22Rv1 (cell line): ENCODE results near the gene MET.
"Not testable (repeated sequence)": the region's sequence is repeated elsewhere in the genome, so short reads cannot be mapped to it uniquely, and the experiment has no call there.

Source experiments
- H3K27ac ChIP-seq: fragments of 450-650 bp; 2 replicates; pipeline ENCODE4 v1.5.1; 2017
- ZFX ChIP-seq: fragments of 450-650 bp; IDR thresholded peaks from 2 replicates; pipeline ENCODE4 v1.6.1; 2017; ENCODE audit warnings: antibody characterized with exemption, borderline replicate concordance
- TF ChIP-seq, protein P1 (sequence below): fragments of 450-650 bp; IDR thresholded peaks from 2 replicates; pipeline ENCODE4 v1.5.1; 2017; ENCODE audit warnings: mild to moderate bottlenecking

MET gene

DNA sequence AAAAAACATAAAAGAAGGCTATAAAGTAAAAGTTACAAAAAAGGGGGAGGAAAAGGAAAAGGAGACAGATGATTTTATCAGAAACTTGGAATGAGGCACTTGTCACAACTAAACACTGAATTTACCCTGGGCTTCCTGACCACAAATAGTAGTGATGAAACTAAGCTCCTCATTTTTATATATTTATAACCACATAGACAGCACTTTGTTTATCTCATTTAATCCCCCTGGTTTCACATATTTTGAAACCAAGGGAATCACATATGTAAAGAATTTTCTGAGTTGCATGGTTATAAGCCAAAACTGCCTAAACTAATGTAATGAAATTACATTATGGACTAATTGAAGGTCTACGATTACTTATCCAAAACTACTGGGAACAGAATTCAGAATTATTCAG, 39.6 kb upstream of the MET start:
- TF ChIP-seq, protein P1, sequence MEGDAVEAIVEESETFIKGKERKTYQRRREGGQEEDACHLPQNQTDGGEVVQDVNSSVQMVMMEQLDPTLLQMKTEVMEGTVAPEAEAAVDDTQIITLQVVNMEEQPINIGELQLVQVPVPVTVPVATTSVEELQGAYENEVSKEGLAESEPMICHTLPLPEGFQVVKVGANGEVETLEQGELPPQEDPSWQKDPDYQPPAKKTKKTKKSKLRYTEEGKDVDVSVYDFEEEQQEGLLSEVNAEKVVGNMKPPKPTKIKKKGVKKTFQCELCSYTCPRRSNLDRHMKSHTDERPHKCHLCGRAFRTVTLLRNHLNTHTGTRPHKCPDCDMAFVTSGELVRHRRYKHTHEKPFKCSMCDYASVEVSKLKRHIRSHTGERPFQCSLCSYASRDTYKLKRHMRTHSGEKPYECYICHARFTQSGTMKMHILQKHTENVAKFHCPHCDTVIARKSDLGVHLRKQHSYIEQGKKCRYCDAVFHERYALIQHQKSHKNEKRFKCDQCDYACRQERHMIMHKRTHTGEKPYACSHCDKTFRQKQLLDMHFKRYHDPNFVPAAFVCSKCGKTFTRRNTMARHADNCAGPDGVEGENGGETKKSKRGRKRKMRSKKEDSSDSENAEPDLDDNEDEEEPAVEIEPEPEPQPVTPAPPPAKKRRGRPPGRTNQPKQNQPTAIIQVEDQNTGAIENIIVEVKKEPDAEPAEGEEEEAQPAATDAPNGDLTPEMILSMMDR = no peak
- TF ChIP-seq ZFX = no peak
- H3K27ac ChIP-seq = no peak overlapping the region

- H3K27ac ChIP-seq = no peak overlapping the region
- TF ChIP-seq, protein P1 = no peak; the same call in 1 of the 2 replicates
- TF ChIP-seq ZFX = no peak
These were observed 38.6 kb upstream of the MET start for GRCh38 chr7:116633131-116633988.

GRCh38 chr7:116636997-116637396, 35.0 kb upstream of the MET start:
- no peak for TF ChIP-seq ZFX
- TF ChIP-seq, protein P1 = no peak
- no peak overlapping the region for H3K27ac ChIP-seq

- H3K27ac ChIP-seq = not testable (repeated sequence)
These were observed 33.4 kb upstream of the MET start for GRCh38 chr7:116638592-116638991.

DNA sequence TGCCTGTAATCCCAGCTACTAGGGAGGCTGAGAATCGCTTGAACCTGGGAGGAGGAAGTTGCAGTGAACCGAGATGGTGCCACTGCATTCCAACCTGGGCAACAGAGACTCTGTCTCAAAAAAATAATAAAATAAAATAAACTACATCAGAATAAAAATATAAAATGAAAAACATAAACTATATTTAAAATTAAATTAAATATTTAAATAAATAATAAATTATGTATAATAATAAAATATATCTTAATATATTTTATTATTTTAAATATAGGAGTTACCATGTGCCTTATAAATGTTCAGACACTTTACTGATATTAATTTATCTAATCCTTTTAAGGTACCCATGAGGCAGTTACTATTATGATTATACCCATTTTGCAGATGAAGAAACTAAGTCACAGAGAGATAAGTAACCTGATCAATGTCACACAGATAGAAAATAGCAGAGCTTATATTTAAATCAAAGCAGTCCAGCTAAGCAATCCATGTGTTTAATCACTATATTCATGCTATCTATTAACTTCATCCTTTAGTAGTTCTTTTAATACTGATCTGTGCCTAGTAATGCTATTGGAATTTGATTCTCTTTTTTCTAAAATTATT, 30.3 kb upstream of the MET start:
- no peak overlapping the region for H3K27ac ChIP-seq
- TF ChIP-seq, protein P1 = no peak
- TF ChIP-seq ZFX = no peak

DNA sequence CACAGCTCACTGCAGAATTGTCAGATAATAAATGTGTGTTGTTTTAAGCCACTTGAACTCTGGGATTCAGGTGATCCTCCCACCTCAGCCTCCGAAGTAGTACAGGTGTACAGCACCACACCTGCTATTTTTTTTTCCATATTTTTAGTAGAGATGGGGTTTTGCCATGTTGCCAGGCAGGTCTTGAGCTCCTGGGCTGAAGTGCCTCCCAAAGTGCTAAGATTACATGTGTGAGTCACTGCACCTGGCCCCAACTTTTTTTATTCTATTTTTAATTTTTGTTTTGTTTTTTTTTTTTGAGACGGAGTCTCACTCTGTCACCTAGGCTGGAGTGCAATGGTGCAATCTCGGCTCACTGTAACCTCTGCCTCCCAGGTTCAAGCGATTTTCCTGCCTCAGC, 28.8 kb upstream of the MET start:
- not testable (repeated sequence) for H3K27ac ChIP-seq

GRCh38 chr7:116644628-116645027, 27.4 kb upstream of the MET start:
- no peak for TF ChIP-seq ZFX
- TF ChIP-seq, protein P1 = no peak
- H3K27ac ChIP-seq = no peak overlapping the region

DNA sequence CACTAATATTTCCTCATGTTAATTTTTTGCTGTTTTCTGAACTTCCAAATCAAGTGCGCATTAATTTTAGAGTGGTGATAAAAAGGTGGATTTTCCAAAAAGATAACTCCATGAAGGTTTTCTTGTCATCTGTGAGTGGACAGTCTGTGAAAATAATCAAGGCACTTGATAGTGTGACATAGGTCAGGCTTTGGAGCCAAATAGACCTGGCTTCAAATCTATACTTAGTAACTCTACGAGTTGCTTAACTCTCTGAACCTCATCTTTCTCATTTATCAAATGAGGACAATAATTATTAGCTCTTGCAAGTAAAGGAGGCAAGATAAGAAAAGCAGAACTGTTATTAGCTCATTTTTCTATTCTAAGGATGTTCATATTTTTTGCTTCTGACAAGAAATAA, 24.7 kb upstream of the MET start:
- H3K27ac ChIP-seq = no peak overlapping the region

More for the DNA sequence above, 24.7 kb upstream of the MET start:
- TF ChIP-seq, protein P1 = no peak
- TF ChIP-seq ZFX = no peak
